GM21786 (cell line): Measurements from ENCODE around the gene ANXA2.
"Not testable (repeated sequence)": the region's sequence is repeated elsewhere in the genome, so short reads cannot be mapped to it uniquely, and the experiment has no call there.

Experiments
- ATAC-seq: cut with Tn5 transposase; IDR thresholded peaks from one replicate; pipeline ENCODE4 v1.9.1; 2021; ENCODE audit not compliant: unreplicated experiment

ANXA2 gene

DNA sequence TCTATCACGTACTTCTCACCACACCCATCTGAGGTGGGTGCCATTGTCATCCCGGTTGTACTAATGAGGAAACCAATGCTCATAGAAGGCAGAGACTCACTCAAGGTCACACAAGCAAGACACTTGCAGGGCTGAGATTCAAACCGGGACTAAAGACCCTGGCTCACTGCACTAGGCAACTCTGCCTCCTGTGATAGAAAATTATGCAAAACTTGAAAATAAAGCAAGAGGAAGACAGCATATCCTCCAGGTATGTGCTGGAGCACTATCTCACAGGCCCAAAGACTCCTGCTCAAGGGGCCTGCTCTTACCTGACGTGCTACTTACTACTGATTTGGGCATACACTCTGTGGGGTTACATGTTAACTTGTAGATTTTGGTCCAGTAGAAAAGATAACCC lies 25.6 kb downstream of the ANXA2 start:
- ATAC-seq, result no peak

DNA sequence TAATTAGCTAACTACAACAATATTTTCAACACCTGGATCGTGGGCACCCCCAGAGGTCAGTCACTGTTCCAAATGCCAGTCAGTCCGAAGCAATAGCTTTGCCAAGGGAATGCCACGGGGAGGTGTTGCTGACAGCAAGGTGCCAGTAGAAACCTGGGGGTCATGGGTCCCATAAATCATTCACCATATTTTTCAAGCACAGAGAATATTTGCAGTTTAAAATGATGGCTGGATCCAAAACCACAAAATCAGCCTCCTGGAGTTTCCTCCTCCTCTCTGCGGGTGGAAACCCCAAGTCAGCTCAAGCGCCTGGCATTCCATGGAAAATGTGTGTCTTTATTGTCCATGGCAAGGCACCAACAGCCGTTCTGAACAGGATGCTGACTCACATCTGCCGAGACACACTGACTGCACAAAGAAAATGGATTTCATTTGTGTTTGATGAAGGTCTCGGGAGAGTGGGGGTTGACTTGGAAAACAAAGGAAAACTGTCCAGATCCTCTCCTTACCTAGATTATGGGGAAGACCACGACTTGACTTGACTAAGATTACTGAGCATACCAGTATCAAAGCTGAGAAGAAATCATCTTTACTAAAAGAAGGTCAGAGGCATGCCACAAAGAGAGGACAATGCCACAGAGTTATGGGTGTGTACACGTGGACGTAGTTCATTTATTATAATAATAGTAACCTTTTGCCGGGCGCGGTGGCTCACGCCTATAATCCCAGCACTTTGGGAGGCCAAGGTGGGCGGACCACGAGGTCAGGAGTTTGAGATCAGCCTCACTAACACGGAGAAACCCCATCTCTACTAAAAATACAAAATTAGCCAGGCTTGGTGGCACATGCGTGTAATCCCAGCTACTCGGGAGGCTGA lies 26.4 kb downstream of the ANXA2 start:
- ATAC-seq, result no peak

DNA sequence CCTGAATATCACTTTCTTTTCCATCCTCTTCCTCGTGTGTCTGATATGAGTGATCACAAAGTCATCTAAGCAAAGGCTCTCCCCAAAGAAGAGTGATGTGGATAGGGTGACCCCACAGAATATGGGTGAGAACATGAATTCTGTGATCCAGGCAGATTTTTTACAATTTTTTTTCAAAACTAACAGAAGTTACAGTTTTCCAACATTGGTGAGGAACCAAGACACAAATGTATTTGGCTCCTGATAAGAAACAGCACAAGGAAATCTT lies 27.0 kb downstream of the ANXA2 start:
- no peak for ATAC-seq

DNA sequence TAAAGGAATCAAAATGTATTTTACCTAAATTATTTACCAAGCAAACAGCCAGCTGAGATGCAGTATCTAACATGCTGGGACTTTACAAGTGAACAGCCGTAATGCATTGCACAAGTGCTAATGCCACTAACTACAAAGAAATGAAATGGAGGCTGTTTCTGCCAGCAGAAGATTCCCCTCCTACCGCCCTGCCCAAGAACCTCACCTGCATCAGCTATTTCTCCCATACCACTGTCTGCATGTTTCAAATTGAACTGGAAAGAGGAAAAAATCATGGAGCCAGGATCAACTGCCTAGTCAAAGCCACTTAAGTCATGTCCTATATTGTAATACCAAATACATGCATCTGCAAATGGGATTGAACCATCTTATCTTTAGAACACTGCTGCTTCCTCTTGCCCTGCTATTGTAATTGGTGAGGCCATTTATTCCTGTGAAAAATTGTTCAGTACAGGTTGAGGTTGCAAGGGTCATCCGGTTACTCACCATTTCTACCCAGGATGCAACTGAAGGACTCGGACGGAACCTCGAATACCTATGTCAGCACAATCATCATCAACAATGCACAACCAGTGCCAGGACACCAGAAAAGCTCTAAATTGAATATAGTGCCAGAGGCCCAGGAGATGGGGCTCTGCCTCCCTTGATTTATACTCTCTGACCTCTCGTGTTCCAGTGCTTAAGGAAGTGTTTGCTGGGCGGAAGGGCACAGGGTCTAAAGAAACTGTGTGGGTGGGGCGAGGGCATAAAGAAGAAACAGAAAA lies 27.5 kb downstream of the ANXA2 start:
- no peak for ATAC-seq

DNA sequence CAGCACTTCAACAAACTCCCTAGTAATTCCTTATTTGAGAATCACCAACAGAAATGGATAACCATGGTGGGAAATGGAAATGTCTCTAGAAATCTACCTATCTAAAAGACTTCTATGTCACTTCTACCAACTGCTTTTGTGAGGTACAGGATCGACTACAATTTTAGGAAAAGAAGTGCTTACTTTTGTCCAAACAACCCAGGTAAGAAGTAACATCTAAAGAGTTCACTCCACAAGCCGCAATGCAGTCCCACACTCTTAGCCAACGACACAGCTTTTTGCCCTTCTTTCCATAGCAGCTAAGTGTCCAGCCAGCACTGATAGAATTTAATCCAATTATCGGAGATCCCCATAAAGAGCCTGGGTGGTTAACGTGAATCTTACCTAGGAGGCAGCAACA lies 28.1 kb downstream of the ANXA2 start:
- no peak for ATAC-seq

DNA sequence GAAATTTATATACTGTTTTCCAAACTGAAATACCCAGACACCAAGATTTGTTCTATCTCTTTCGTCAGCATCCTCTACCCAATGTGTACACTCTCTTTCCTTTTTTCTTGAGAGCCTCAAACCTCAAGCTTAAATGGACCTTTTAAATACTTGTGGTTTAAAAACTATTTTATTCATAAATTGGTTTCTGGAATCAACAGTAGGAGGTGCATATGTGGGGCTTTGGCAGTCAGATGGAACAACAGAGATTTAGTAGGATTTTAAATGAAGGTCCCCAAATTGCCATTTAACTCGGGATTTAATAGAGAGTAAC lies 33.2 kb downstream of the ANXA2 start:
- no peak for ATAC-seq

DNA sequence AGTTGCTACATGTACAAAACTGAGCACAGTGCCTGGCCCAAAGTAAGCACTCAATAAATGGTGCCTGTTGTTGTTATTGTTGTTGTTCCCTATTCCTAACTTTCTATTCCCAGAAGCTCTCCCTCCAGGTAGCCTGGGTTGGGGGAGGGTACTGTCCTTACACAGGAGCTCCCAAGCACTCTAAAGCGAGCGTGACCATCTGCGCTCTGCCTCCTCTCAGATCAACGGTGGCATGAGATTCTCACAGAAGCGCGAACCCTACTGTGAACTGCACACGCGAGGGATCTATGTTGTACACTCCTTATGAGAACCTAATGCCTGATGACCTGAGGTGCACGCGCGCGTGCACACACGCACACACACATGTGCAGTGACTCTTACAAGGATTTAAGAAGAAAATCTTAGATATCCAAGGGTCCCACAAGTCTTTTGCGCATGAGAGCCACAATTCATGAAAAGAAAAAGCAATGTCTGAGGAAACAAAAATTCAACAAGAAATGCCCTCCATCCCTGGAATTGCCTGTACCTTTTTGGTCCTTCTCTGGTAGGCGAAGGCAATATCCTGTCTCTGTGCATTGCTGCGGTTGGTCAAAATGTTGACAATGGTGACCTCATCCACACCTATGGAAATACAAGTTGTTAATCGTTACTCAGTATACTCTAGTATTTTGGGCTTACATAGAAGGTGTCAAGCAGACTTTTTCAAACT lies 33.7 kb downstream of the ANXA2 start:
- no peak for ATAC-seq

DNA sequence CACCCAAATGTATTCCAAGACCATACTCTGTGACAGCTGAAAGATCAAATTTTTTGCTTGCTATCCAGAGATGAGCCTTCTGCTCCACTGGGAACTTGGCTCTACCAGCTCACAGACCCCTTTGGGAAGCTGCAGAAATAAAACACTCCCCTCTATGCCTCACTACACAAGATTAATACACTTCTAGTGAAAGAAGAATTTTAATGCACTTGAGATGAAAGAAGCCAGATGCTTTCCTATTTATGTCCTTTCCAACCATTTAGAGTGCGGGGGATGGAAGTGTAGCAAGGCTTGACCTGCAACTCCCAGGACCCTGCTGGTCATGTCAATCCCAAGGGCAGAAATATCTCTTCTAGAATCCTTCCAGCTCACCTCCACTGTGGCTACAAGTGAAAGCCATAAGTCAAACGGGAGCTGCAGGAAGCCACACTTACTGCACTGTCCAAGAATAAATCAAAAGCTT lies 34.7 kb downstream of the ANXA2 start:
- ATAC-seq, result no peak

DNA sequence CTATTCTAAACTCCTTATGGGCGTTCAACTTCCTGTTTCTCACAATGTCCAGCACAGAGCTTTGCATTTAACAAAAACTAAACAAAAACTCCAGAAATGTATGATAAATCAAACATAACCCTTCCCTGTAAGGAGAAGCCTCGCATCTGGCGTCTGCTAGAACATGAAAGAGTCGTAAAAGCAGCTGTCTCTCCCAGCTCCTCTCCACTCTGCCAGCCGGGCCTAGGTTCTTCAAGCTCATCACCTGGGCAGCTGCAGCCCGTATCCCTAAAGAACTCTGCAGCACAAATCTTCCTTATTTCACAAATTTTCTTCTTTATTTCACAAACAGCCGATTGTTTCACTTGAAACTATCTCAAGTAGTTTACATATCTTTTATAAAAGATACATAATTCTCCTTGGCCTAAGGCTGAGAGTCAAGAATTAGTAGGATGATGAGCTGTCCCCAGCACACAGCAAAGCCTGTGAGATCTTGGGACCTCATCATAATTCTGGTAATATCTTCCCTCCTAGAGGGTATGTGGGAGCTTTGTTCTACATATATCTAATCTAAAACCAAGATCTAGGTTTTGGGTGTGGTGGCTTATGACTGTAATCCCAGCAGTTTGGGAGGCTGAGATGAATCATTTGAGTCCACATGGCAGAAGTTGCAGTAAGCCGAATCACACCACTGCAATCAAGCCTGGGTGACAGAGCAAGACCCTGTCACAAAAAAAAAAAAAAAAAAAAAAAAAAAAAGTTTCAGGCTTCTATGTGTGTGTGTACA lies 35.3 kb downstream of the ANXA2 start:
- no peak for ATAC-seq

DNA sequence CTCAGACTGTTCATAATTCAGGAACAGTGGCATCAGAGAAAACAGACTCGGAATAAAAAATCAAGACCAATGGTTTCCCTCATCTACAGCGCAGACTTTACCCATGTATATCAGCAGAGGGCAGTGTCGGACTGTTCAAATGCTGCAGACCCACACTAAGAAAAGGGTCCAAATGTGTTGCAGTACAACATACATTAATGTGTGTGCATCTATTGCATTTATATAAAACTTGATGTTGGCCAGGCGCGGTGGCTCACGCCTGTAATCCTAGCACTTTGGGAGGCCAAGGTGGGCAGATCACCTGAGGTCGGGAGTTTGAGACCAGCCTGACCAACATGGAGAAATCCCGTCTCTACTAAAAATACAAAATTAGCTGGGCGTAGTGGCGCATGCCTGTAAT lies 38.0 kb downstream of the ANXA2 start:
- not testable (repeated sequence) for ATAC-seq

DNA sequence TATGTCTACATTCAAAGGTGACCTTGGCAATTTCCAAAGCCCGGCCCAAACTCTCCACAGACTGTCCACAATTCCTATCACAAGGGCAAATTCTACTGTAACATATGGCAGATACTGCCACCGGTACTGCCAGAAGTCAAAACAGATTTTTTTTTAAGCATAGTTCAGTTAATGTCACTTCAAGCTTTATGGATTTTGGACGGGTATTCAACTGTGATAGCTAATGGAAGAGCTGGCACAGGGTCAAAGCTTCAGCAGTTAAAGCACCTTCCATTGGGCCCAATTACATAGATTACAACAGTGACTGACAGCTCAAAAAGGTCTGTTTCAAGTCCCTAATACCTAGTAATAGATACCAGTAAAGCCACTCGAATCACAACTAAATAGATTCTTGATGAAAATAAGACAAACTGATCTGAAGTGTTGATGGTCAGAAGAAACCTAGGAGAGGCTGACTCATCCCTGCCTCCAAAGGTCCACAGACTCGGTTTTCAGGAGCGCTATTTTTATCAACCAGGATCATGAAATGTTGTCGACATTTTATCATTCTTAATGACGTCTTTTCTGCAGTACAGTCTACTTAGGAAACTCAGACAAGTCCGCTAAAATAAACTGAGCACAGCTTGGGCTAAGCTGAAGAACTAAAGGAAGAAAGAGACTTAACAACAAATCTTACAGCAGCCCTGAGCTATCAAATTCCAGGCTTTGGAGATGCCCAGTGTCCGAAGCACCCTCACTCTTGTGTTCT lies 38.7 kb downstream of the ANXA2 start:
- no peak for ATAC-seq

DNA sequence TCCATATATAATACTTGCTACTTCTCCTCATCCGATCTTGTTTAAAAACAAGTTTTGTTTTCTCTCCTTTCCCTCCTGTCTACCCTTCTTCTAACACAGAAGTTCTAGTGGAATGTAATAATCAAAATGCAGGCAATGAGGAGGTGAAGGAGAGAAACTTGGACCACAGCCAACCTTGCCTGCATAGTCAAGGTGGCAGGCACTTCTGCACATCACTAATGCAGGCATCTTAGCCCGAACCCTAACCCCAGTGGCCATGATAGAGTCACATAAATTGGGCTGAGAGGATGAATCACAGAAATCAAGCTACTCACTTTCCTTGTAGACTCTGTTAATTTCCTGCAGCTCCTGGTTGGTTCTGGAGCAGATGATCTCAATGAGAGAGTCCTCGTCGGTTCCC lies 41.0 kb downstream of the ANXA2 start:
- ATAC-seq, result no peak

DNA sequence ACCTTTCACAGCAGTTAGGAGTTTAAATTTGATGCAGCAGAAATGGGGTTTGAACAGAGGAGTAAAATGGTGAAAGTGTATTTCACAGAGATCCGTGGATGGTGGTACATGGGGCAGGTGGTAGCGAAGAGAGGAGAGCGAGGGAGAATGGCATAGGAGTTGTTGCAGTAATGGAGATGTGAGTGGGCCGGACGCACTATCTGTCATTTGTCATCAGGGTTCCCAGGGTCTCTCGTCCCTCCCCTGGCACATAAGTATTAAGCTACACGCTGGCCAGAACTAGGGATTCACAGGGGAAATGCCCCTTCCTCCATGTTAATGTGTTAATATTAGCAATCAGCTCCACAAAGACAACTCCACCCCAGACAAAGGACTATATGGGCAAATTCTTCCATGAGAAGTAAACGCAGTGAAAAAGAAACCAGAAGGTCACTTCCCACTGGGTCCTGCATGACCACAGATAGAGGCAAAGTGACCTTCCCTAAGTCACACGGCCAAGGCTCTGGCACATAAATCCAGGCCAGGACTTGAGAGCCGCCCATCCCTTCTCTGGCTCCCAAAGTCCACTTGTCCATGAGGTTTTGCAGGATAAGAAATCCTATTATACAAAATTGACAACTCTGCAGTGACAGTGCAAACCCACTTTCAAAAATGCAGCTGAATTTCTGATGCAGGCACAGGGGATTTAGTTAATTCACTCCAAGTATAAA lies 42.5 kb downstream of the ANXA2 start:
- ATAC-seq, result no peak

DNA sequence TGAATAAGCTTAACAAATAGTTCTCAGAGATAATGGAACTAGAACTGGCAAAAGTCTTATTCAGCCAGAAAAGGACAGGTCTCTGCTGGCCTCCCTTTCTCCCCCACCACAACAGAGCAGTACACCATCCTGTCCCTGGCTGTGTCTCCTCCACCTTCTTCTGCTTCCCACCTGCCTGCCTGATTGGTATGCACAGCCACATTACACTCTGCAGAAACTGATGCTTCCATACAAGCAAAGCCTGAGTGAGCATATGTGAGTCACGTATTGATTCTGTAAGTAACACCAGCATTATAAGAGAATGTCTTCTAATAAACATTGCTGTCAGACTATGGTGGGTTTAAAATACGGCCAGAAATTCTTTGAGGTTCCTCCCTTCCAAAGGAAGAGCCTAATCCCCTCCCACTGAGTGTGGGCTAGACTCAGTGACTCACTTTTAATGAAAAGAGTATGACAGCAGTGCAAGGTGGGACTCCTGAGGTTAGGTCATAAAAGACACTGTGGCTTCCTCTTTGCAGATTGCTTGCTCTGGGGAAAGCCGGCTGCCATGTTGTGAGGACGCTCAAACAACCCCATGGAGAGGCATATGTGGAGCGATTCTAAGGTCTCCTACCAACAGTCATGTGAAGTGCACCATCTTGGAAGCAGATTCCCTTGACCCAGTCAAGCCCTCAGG lies 44.4 kb downstream of the ANXA2 start:
- ATAC-seq, result no peak

DNA sequence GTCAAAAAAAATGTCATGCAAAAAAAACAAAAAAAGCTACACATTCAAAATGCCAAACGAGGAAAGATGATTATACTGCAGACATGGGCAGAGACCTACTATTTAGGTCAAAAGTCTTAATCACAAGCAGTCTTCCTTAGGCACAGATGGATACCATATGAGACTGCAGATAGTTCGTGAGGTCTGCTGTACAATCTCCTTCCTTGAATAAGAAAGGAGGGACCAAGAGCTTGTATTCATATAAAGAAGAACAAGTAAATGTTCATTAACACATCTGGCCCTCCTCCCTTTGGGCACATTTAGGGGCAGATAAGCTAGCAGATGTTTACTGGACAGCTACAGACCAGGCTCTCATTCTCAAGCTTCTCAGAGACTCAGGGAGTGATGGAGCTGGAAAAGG lies 45.3 kb downstream of the ANXA2 start:
- no peak for ATAC-seq

DNA sequence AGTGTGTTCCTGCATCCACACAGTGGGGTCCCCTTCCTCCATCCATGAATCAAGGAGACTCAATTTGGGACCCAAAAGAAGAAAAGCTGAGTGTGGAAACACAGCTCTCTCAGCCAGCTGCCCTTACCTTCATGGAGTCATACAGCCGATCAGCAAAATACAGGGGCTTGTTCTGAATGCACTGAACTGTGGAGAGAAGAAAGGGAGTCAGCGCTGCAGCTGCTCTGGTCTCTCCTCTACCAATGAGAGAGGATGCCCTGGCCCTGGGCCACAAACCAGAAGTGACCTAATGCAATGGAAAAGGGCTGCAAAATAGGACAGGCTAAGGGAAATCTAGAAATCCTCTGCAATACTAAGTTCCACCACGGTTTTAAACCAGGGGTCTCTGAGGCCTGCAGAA lies 46.7 kb downstream of the ANXA2 start:
- no peak for ATAC-seq

DNA sequence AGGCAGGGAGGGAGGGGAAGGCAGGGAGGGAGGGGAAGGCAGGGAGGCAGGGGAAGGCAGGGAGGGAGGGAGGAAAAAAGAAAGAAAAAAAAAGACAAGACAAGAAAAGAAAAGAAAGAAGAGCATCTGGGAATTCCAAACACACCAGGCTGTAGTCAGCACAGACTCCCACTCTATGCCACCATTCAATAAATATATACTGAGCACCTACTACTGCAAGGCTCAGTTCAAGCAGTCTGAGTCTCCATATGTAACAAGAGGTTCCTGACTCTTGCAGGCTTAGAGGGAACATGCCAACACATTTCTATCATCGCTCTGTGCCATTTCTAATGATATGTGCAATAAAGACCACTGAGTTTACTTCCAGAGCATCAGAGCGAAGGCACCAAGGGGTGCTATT lies 47.7 kb downstream of the ANXA2 start:
- ATAC-seq, result no peak

DNA sequence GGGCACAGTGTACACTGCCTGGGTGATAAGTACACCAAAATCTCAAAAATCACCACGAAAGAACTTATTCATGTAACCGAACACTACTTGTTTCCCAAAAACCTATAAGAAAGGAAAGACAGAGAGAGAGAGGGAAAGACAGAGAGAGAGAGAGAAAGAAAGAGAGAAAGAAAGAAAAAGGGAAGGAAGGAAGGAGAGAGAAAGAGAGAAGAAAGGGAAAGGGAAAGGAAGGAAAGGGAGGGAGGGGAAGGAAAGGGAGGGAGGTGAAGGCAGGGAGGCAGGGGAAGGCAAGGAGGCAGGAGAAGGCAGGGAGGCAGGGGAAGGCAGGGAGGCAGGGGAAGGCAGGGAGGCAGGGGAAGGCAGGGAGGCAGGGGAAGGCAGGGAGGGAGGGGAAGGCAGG lies 48.2 kb downstream of the ANXA2 start:
- no peak for ATAC-seq

DNA sequence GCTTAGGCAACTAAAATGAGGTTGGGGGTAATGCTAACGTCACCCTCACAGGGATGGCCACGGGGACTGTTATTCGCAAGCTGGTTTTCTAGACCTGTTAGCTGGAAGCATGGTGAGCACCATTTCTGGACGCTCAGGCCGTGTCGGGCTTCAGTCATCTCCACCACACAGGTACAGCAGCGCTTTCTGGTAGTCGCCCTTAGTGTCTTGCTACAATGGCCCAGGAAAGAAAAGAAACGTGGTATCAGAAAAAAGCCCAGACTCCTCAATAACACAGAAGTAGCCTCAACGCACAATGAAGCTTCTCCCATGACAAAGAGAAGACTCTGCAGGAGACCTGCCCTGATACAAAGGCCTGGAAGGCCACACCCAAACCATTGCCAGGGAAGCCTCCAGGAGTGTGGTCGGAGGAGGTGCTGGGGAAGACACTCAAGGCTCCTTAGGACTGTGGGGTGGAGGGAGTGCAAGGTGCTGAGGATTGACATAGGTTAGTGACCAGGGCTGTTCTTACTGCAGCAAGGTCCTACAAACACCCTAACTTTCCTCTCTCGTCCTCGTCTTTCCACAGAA lies 50.2 kb downstream of the ANXA2 start:
- ATAC-seq, result no peak
